DND-41 (cell line): ENCODE measurements around the gene BLVRA.

ENCODE experiments used
- ATAC-seq: fragments of 200-7000 bp; cut with Tn5 transposase; 3 replicates; pipeline ENCODE4 v1.9.1; 2021; ENCODE audit warnings: low read depth; ENCODE audit not compliant: insufficient read depth
- DNase-seq: peaks from one replicate; pipeline ENCODE4 v3.0.0-alpha.2; 2020
- H2AFZ ChIP-seq: 2 replicates; pipeline ENCODE4 v1.6.0; 2012; ENCODE audit warnings: low read depth, low read length
- H3K27ac ChIP-seq: 2 replicates; pipeline ENCODE4 v1.5.1; 2012; ENCODE audit warnings: low read length, inconsistent platforms
- H3K27me3 ChIP-seq: fragments of 200-600 bp; sonication (generic); 2 replicates; pipeline ENCODE4 v1.6.0; 2012; ENCODE audit warnings: low read length, mild to moderate bottlenecking, inconsistent platforms; ENCODE audit not compliant: insufficient read depth, poor library complexity
- H3K36me3 ChIP-seq: 2 replicates; pipeline ENCODE4 v1.5.1; 2012; ENCODE audit warnings: low read length, inconsistent platforms; ENCODE audit not compliant: insufficient read depth
- H3K4me1 ChIP-seq: 2 replicates; pipeline ENCODE4 v1.5.1; 2012; ENCODE audit warnings: mild to moderate bottlenecking, low read length; ENCODE audit not compliant: insufficient read depth
- H3K4me2 ChIP-seq: 2 replicates; pipeline ENCODE4 v1.6.0; 2012; ENCODE audit warnings: mild to moderate bottlenecking, moderate library complexity, low read length, inconsistent platforms; ENCODE audit not compliant: insufficient read depth
- H3K4me3 ChIP-seq, 2 experiments: fragments of 200-600 bp in 1 of 2; shearing (Covaris generic) in 1 of 2; 2 replicates each; pipeline ENCODE4 v1.5.1; 2012 to 2016; ENCODE audit warnings: inconsistent platforms in 2 of 2, low read length in 2 of 2, mild to moderate bottlenecking in 2 of 2, low read depth in 1 of 2, moderate library complexity in 1 of 2
- H3K79me2 ChIP-seq: 2 replicates; pipeline ENCODE4 v1.6.0; 2012; ENCODE audit warnings: low read length, inconsistent platforms; ENCODE audit not compliant: insufficient read depth
- H3K9ac ChIP-seq: 2 replicates; pipeline ENCODE4 v1.6.0; 2012; ENCODE audit warnings: low read depth, mild to moderate bottlenecking, inconsistent platforms, low read length, moderate library complexity
- H3K9me3 ChIP-seq: 2 replicates; pipeline ENCODE4 v1.5.1; 2012; ENCODE audit warnings: low read length, moderate library complexity, mild to moderate bottlenecking, inconsistent platforms; ENCODE audit not compliant: insufficient read depth, severe bottlenecking
- H4K20me1 ChIP-seq: 2 replicates; pipeline ENCODE4 v1.6.0; 2012; ENCODE audit warnings: low read length; ENCODE audit not compliant: insufficient read depth
- EZH2 ChIP-seq: IDR thresholded peaks from 3 replicates; pipeline ENCODE4 v1.6.1; 2012; ENCODE audit warnings: borderline replicate concordance, low read depth, mild to moderate bottlenecking, moderate library complexity, low read length, inconsistent platforms; ENCODE audit not compliant: severe bottlenecking
- TF ChIP-seq, protein P1 (sequence below): IDR thresholded peaks from 2 replicates; pipeline ENCODE4 v1.5.1; 2012; ENCODE audit warnings: borderline replicate concordance, low read length, moderate library complexity, mild to moderate bottlenecking; ENCODE audit not compliant: poor library complexity, severe bottlenecking; ENCODE audit errors: extremely low read depth

Gene BLVRA

DNA sequence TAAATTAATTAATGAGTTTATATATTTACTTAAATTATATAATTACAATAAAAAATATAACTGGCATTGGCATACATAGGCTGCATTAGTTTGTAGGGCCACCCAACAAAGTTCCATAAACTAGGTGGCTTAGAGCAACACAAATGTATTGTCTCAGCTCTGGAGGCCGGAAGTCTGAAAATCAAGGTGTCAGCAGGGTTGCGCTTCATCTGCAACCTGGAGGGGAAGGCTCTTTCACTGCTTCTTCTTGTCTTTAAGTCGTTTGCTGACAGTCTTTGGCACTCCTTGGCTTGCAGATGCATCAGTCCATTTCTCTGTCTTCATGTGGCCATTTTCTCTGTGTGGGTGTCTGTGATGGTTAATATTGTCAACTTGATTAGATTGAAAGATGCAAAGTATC lies 6.1 kb upstream of the BLVRA start:
- H3K9ac ChIP-seq = no peak overlapping the region
- DNase-seq (no peak), ATAC-seq (no peak)
- no peaks in the 10 kb centered on the region for H3K27me3 ChIP-seq
- no peak overlapping the region for H2AFZ ChIP-seq
- no peak overlapping the region for H3K27ac ChIP-seq
- no peaks in the 10 kb centered on the region for H3K36me3 ChIP-seq
- H4K20me1 ChIP-seq = no peaks in the 10 kb centered on the region
- H3K4me3 ChIP-seq = no peak overlapping the region
- H3K4me2 ChIP-seq = no peak overlapping the region
- peaks cover 4% of the 10 kb centered on the region; the same call in 1 of the 2 replicates for H3K4me1 ChIP-seq
- no peak for TF ChIP-seq EZH2
- TF ChIP-seq, protein P1, sequence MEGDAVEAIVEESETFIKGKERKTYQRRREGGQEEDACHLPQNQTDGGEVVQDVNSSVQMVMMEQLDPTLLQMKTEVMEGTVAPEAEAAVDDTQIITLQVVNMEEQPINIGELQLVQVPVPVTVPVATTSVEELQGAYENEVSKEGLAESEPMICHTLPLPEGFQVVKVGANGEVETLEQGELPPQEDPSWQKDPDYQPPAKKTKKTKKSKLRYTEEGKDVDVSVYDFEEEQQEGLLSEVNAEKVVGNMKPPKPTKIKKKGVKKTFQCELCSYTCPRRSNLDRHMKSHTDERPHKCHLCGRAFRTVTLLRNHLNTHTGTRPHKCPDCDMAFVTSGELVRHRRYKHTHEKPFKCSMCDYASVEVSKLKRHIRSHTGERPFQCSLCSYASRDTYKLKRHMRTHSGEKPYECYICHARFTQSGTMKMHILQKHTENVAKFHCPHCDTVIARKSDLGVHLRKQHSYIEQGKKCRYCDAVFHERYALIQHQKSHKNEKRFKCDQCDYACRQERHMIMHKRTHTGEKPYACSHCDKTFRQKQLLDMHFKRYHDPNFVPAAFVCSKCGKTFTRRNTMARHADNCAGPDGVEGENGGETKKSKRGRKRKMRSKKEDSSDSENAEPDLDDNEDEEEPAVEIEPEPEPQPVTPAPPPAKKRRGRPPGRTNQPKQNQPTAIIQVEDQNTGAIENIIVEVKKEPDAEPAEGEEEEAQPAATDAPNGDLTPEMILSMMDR = no peak
- H3K9me3 ChIP-seq = no peaks in the 10 kb centered on the region
- no peaks in the 10 kb centered on the region for H3K79me2 ChIP-seq

DNA sequence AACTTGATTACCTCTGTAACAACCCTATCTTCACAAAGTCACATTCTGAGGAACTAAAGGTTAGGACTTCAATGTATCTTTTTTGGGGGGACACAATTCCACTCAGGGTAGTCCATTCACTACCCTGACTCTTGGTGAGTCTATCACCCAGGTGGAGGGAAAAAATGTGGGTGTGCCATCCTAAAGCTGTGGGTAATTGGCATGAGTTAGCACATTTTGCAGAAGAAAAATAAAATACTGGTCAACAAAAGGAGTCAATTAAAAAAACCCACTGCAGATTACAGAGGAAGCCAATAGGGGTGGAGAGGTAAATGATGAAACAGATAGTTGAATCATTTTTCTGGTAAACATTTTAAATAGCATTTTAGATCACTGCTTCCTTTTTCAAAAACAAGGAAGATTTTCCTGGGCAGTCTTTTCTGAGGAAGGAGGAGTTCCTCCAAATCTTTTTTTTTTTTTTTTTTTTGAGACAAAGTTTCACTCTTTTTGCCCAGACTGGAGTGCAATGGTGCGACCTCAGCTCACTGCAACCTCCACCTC lies 5.1 kb upstream of the BLVRA start:
- H3K27me3 ChIP-seq = no peaks in the 10 kb centered on the region
- H3K9me3 ChIP-seq = no peaks in the 10 kb centered on the region
- H4K20me1 ChIP-seq = no peaks in the 10 kb centered on the region
- TF ChIP-seq, protein P1 = no peak
- no peak for TF ChIP-seq EZH2
- no peak overlapping the region for H3K27ac ChIP-seq
- DNase-seq (no peak), ATAC-seq (no peak)
- H3K36me3 ChIP-seq = no peaks in the 10 kb centered on the region
- peaks cover 14% of the 10 kb centered on the region for H3K4me1 ChIP-seq
- no peak overlapping the region for H3K4me2 ChIP-seq
- no peaks in the 10 kb centered on the region for H3K79me2 ChIP-seq
- no peak overlapping the region for H3K4me3 ChIP-seq
- H2AFZ ChIP-seq = no peak overlapping the region
- H3K9ac ChIP-seq = no peak overlapping the region

DNA sequence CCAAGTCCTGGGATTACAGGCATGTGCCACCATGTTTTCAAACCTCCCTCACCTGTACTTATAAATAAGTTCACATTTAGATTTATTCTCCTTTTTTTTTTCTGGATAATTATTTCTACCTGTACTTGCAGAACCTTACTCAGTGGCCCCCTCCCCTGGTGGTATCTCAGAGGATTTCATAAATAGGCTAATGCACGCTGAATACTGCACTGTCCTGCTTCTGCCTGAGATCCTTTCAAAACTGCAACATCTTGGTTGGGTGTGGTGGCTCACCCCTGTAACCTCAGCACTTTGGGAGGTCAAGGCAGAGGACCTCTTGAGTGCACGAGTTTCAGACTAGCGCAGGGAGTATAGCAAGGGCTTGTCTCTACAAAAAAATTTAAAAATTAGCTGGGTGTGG lies 4.6 kb upstream of the BLVRA start:
- Histone ChIP-seq H3K27ac (no peak overlapping the region), H2AFZ (no peak overlapping the region), H3K9me3 (no peaks in the 10 kb centered on the region), H3K4me1 (peaks cover 15% of the 10 kb centered on the region), H3K9ac (no peak overlapping the region), H3K4me2 (no peak overlapping the region), H4K20me1 (no peaks in the 10 kb centered on the region), H3K27me3 (no peaks in the 10 kb centered on the region), H3K36me3 (no peaks in the 10 kb centered on the region), H3K4me3 (no peak overlapping the region), H3K79me2 (no peaks in the 10 kb centered on the region)
- DNase-seq (no peak), ATAC-seq (no peak)
- TF ChIP-seq, protein P1 = no peak
- TF ChIP-seq EZH2 = no peak

DNA sequence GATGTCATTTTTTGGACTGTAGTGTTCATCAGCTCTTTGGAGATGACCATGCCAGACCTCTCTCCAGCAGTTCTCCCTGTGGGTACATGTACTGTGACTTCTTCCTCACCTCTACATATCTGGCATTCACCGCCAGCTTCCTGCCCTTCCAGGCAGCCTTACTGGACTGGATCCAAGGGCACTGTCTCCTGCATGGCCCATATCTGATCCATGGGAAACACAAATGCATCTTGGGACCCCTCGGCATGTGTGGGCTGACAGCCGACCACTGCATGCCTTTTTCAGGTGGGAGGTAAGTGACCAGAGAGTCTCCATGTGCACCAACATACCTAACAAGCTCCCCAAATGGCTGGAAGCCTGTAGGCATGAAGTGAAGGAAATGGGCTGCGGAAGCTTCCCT lies 3.9 kb upstream of the BLVRA start:
- H3K9me3 ChIP-seq = no peaks in the 10 kb centered on the region
- DNase-seq (no peak), ATAC-seq (no peak)
- TF ChIP-seq EZH2 = no peak
- TF ChIP-seq, protein P1 = no peak
- H3K27me3 ChIP-seq = no peaks in the 10 kb centered on the region
- no peak overlapping the region for H3K4me2 ChIP-seq
- H3K4me1 ChIP-seq = peaks cover 22% of the 10 kb centered on the region
- no peak overlapping the region for H2AFZ ChIP-seq
- no peak overlapping the region for H3K4me3 ChIP-seq
- no peak overlapping the region for H3K27ac ChIP-seq
- no peaks in the 10 kb centered on the region for H4K20me1 ChIP-seq
- no peaks in the 10 kb centered on the region for H3K79me2 ChIP-seq
- H3K9ac ChIP-seq = no peak overlapping the region
- H3K36me3 ChIP-seq = no peaks in the 10 kb centered on the region
